Fibroblast of skin of right biceps (primary cell): ENCODE measurements around the gene CLPSL2.

Experiments used
- DNase-seq: peaks from one replicate; pipeline ENCODE4 v3.0.0-alpha.2; 2013

Gene CLPSL2

DNA sequence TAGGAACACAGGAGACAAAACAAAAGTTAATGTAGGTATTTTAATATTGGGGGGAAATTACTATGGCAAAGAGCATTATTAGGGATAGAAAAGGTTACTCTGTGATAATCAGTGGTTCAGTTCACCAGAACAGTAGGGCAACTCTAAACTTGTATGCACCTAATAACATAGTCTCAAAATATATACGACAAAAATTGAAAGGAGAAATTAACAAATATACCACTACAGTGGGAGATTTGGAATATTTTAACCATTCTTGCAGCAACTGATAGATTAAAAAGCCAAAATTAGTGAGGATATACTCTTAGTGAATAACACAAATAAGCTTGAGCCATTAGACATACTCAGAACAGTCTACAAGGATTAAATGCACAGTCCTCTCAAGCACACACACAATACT, 28.5 kb upstream of the CLPSL2 start:
- no peak for DNase-seq

DNA sequence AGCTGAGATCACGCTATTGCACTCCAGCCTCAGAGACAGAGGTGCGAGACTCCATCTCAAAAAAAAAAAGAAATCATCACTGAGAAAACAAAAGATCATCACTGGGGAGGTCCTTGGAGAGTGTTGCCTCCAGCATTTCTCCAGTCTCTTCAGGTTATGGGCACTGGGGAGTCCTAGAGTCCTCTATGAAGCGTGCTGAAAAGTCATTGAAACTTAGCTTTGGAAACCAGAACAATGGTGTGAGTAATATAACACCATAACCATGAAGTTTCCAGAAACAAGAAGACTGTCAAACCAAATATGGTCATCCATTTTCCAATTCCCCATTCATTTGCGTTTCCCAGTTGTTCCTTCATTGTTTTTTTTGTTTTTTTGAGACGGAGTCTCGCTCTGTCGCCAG, 25.8 kb upstream of the CLPSL2 start:
- no peak for DNase-seq

DNA sequence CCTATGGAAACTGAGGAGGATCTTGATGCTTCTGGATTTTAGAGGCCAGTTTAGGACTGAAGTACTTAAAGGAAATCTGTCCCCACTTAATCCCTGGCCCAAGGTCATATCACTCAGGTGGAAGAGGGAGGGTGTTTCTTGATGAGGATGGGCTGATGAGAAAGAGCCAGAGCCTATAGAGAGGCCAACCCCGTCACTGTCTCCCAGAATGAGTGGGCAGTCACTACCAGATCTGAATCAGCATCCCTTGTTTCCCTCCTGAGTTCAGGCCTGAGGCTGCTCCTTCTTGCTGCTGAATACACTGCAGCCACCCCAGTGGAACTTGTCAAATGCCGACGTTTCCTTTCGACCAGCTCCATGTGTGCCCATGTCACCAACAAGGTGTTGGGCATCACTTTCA, 24.8 kb upstream of the CLPSL2 start:
- DNase-seq, result no peak

DNA sequence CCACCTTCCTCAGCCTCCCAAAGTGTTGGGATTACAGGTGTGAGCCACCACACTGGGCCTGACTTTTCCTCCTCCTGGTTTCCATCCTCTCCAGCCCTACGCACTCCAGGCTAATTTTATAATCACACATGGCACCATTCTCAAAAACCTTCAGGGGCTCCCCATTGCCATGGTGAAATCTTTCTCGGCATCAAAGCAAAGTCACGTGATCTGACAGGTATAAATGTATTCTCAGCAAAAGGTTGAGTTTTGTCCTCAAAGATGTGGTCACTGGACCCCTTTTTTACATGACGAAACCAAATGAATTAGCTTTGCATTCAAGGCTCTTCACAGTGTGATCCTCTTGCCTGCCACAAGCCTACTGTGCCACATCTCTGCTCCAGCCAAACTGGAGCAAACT, 24.1 kb upstream of the CLPSL2 start:
- no peak for DNase-seq

DNA sequence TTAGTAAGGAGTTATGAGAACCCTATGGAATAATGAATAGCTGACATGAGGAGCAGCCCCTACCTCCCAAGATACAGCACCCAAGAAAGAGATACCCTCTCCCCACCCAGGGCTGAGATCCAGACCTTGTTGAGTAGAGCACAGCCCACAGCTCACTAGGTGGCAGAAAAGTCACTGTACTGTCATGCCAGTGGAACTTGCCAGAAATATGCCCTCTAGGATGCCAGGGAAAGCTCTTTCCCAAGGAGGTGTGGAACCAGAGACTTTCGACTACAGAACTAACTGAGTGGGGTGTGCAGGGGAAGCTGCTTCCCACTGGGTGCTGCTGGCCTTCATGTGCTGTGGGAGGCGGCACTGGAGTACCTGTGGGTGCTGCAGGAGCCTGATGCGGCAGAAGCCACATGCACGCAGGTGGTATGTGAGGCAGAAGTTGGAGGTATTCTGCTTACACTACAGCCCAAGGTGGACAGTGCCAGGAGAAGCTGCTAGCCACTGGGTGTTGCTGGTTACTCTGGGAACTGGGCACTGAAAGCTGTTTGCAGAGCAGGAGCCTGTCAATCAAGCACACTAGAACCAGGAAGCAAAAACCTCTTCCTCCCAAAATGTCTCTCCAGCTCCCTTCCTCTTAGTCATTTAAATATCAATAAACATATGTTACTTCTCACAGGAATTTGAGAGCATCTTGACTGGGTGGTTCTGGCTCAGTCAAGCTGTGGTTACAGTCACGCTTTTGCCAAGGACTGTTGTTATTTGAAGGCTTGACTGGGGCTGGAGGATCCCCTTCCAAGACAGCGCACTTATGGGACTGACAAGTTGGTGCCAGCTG, 21.7 kb upstream of the CLPSL2 start:
- DNase-seq, result peak; percentile 14

DNA sequence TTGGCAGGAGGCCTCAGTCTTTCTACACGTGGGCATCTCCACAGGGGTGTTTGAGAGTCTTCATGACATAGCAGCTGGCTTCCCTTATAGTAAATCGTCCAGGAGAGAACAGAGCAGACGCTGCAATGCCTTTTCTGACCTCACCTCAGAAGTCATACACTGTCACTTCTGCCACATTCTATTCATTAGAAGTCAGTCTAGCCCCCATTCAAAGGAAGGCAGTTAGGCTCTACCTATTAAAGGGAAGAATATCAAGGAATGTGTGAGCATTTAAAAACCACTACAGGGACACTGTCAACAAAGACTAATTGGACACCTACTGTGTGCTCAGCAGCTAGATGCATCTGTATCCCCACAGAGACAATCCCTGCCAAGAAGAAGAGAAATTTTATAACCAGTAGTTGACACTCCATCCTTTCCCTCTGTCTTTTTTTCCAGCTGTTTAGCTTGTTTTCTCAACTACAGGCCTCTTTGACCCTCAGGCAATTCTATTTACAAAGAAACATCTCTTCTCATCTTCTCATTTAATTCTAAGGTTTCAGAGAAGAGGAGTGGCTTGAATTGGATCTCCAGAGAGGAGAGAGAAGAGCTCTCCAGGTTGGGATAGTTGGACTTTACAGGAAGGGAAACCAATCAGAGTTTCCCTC, 21.0 kb upstream of the CLPSL2 start:
- DNase-seq, result no peak

DNA sequence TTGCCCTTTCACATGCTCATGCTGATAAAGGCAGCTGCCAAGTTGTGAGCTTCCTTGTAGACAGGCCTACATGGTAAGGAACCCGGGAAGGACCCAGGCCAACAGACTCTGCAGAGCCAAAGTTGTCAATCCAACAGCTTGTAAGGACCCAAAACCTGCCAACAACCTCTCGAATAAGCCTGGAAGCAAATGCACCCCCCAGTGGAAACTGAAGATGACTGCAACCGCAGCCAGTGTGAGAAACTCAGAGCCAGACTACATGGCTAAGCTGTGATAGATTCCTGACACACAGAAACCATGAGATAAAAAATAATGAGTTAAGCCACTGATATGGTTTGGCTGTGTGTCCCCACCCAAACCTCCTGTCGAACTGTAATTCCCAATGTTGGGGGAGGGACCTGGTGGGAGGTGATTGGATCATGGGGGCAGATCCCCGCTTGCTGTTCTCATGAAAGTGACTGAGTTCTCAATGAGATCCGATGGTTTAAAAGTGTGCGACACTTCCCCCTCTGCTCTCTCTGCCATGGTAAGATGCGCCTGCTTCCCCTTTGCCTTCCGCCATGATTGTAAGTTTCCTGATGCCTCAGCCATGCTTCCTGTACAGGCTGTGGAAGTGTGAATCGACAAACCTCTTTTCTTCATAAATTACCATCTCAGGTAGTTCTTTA, 18.8 kb upstream of the CLPSL2 start:
- DNase-seq, result peak; percentile 25

DNA sequence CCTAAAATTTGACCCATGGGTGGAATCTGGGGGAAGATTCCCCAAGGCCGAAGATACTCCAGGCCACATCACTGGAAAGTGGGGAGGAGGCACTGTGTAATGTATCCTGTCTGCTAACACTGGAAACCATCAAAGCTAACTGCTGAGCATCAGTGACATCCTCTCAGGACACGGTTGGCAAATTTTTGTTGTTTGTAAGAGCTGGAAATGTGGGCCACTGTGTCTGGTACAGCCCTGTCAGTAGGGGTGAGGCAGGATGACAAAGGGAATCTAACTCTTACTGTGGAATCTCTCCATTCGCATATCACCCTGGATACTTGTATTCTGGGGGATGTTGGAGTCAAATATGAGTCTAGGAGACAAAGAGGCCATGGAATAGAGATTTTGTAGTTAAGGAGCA, 17.0 kb upstream of the CLPSL2 start:
- DNase-seq, result no peak

DNA sequence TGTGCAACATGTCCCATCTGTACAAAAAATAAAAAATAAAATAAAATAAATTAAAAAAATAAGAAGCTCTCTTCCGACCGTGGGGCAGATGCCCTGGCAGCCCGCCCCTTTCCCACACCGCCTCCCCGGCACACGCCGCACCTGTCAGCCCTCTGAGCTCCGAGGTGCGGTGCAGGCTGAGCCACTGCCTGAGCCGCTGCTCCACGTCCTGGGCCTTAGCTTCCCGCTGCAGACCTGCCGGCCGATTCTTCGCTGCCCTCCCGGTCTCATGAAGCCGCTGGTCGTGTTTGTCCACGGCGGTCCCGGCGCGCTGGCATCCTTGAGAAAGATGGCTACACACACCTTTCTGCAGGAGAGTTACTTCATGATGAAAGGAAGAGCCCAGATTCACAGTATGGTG, 10.7 kb upstream of the CLPSL2 start:
- no peak for DNase-seq

DNA sequence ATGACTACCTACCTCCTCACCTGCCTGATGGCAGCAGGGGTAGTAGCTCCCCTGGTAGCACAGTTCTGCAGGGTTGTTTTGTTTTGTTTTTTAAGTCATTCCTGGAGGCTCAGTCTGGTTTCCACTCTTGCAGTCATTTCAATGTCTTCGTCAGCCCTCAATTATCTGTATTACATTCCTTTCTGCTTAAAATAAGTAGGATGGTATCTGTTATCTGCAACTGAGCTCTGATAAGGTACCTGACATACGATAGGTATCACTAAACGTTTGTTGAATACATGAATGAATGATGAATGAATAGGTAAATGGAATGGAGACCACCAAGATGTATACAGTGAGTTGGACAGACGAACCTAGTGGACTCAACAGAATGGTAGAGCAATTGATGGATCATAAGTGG, 7.2 kb upstream of the CLPSL2 start:
- no peak for DNase-seq

DNA sequence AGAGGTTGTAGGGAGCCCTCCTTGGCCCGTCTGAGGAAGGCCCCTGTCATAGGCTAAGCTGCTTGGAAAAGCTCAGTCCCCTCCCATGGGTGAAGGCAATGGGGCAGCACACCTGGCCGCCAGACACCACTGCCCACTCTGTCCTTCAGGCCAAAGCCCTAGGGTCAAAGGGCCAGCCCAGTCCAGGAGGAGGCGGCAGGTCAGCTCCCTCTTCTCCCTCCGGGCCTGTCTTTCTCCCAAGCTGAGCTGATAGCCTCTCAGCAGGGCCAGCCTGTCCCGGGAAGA, 5.1 kb upstream of the CLPSL2 start:
- no peak for DNase-seq

DNA sequence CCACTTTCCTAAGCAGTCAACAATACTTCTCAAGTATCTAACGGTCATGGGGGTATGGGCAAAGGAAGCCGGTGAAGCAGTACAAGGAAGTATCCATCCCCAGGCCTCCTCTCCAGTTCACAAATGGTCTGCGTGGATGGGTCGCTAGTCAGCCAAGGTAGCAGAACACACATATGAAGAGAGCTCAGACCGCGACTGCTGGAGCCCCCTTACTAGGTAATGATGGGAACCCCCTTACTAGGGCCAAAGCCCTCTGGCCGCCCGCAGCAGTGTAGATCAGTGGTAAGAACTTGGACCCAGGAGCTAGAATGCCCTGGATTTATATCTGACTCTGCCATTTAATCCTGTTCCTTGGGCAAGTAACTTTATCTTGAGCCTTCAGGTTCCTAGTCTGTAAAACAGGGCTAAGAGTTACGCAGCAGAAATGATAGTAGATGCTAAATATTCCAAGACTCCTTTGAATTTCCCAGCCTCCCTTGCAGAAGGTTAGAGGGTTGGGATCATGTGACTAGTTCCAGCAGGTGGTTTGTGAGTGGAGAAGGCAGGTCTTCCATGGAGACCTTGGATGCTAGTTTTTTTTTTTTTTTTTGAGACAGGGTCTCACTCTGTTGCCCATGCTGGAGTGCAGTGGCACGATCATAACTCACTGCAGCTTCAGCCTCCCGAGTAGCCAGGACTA, 2.1 kb upstream of the CLPSL2 start:
- no peak for DNase-seq

DNA sequence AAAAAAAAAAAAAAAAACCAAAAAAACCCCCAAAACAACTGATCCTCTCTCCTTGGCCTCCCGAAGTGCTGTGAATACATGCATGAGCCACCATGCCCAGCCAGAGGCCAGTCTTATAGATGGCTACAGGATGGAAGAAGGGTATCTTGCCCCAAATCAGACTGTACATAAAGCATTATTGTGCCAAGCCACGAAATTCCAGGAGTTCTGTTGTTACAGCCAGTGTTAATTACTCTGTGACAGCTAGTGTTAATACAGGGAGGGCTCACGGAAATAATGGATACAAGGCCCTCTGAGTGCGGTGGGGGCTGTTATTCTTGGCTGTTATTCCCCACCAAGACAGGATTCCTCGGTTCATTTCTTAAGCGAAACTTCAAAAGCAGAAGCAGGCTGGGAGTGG, 1.4 kb upstream of the CLPSL2 start:
- no peak for DNase-seq

DNA sequence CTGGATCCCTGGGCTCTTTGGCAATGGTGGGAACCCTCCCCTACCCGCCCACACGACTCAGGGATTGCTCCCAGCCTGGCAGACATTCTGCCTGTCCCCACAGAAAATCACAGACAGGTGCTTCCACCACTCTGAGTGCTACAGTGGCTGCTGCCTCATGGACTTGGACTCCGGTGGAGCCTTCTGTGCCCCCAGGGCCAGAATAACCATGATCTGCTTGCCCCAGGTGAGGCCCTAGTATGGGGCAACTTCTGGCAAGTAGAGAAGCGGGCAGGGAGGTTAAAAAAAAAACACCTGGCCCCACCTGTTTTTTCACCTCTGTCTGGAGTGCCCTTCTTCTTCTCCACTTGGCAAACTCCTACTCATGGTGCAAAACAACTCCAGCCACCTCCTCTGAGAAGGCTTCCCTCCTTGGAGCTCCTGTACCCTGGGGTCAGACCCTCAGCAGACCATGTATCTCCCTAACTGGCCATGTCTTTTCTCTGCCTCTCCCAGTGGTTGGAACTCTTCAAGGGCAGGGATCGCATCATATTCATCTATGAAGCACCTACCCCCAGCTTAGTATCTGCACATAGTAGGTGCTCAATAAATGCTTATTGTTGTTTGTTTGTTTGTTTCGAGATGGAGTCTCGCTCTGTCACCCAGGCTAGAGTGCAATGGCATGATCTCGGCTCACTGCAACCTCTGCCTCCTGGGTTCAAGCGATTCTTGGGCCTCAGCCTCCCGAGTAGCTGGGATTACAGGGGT, 1.1 kb downstream of the CLPSL2 start:
- no peak for DNase-seq

DNA sequence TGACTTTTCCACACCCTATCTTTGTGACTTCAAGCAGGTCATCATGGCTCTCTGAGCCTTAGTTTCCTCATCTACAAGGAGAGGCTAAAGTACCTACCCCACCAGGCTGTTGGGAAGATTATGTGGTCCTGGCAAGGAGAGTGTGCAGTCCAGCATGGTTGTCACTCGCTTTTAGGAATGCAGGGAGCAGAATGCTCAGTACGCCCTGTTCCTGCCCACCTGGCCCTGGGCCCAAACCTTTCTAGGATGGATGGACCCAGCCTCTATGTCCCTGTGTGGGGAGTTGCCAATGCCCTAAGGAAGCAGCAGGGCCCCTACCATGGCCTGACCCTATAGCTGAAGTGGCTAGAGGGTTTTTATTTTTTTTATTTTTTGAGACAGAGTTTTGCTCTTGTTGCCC, 2.0 kb downstream of the CLPSL2 start:
- no peak for DNase-seq

DNA sequence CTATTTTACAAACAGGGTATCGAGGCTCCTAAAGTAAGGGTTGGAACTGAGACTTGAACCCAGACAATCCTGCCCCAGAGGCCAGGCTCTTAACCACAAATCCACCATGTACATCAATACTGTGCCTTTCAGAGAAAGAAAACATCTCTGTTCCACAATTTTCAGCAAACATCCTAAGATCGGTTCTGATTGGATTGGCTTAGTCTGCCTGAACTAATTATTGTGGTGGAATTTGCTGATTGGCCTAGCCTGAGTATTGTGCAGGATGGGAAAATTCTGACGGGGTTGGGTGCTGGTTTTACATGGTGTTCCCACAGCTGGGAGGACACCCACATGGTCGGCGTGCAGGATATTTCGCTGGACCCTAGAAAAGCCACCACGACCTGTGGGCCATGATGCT, 4.3 kb downstream of the CLPSL2 start, which contains the start of gene CLPSL1:
Gene CLPSL1, plus strand, starts transcription at position 301 of the 400 bp plus-strand sequence. Its CDS starts 92 bp downstream, at position 393.
- no peak for DNase-seq

DNA sequence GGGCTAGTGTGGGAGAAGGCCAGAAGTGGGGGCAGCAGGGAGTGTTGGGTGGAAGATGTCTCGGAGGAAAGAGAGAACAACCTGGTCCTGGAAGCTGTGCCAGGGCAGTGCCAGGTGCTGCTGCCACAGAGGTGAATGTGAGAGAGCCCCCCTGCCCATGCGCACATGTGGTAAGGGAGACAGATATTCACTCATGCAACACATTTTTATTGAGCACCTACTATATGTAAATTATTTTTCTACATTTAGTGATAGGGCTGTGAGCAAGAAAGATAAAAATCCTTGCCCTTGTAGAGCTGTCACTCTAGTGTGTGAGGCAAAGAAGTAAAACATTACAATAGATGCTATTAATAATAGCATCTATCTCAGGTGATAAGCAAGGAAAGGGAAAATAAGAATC, 4.9 kb downstream of the CLPSL2 start:
- no peak for DNase-seq

DNA sequence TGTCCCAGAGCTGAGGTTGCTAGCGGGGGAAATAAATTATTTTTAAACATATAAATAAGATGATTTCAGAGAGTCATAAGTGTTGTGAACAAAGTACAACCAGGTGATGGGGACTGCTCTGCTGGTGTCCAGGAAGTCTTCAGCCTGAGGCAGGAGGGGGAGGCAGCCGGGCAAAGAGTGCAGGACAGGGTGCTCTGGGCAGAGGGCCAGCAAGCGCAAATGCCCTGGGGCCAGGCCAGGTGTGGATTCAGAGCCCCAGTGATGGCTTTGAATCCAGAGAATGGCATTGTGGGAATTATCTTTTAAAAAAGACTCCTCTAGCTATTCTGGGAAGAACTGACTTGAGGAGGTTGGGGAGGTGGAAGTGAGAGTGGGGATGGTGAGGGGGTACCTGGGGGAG, 6.0 kb downstream of the CLPSL2 start:
- DNase-seq, result no peak

DNA sequence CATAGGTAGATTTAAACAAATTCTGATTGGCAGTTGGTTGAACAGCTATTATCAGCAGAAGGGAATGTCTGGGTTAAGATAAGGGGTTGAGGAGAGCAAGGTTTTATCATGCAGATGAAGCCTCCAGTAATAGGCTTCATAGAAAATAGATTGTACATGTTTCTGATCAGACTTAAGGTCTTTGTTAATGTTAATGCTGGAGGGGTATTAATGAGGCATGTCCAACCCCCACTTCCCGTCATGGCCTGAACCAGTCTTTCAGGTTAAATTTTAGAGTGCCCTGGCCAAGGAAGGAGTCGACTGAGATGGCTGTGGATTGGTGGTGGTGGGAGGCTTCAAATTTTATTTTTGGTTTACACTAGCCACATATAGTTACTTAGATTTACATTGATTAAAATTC, 7.8 kb downstream of the CLPSL2 start:
- DNase-seq, result no peak

DNA sequence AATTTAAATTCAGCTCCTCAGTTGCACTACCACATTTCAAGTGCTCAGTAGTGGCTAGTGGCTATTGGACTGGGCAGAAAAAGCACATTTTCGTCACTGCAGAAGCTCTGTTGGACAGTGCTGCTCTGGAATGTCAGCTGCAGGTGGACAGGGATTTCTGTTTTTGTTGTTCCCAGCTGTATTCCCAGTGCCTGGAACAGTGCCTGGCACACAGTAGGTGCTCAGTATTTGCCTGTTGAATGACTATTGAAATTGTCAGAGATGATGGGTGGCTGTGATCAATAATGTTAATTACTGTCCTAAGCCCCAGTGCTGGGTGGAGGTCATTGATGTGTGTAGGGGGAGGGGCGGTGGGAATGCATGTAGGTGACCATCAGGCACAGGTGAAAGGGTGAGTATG, 9.9 kb downstream of the CLPSL2 start:
- DNase-seq, result no peak

DNA sequence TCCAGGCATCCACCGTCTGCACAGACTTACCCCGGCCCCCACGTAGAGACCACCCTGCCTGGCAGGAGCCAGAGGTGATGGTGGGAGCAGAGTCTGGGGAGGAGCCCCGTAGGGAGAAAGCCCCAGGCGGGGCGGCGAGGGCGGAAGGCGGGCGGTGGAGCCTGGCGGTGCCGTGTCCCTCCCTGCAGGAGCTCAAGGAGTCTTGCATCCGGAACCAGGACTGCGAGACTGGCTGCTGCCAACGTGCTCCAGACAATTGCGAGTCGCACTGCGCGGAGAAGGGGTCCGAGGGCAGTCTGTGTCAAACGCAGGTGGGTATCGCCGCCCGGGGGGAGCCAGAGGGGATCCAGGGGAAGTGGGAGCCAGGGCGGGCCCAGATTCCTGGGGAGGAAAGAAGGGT, 10.4 kb downstream of the CLPSL2 start:
- DNase-seq, result no peak

DNA sequence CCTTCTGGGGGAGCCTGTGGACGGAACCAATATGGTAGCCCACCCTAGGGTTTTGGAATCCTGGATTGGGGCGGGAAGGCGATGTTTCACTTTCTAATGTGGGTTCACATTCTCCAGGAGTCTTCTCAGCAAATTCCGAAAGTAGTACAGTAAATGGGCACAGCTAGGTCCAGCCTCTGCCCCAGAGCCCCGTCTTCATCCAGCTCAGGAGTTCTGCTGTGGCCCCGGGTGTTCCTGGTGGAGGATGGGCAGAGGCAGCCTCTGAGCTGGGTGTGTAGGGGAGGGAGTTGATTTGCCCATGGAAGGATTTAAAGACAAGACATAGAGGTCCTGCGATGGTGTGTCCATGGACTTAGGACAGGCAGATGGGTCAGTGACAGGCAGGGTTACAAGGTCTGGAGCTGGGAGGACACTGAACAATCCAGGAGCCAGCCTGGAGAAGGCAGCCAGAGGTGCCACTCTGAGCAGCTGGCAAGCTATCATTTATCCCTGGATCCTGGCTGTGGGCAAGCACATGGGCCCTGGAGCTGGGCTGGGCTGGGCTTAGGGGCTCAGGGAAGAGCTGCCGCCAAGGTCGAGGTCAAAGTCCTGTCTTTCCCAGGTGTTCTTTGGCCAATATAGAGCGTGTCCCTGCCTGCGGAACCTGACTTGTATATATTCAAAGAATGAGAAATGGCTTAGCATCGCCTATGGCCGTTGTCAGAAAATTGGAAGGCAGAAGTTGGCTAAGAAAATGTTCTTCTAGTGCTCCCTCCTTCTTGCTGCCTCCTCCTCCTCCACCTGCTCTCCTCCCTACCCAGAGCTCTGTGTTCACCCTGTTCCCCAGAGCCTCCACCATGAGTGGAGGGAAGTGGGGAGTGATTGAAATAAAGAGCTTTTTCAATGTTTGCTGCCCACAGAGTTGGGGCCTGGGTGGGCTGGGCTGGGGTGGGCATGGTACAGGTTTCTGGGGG, 11.1 kb downstream of the CLPSL2 start:
- DNase-seq, result no peak
